ENCODE data around the gene HSD17B1. TPM values are rescaled to one million over a fixed set of nuclear protein-coding genes. Genes with fewer than 3 reads are reported as not detected.

HSD17B1 gene
- total RNA-seq, 1 experiment from 2014 or later: 1.0 TPM

- TF ChIP-seq CTCF (IDR thresholded peaks at IDR 0.05; ENCODE audit: unreplicated experiment): no peak
- no TSS peak for BruUV-seq (replicated peaks)
- intact Hi-C loops (cut with micrococcal nuclease; ENCODE audit: unreplicated experiment): no loop called here
- peaks cover 16% of the 10 kb centered on the region for H3K4me1 Mint-ChIP-seq (ENCODE audit: low read depth, unreplicated experiment)
- CTCF ChIA-PET: no interaction called here
- H3K36me3 Mint-ChIP-seq (ENCODE audit: insufficient read depth, unreplicated experiment): peaks cover 79% of the 10 kb centered on the region
- H3K27me3 Mint-ChIP-seq (ENCODE audit: unreplicated experiment): no peaks in the 10 kb centered on the region
- no peaks in the 10 kb centered on the region for H3K9me3 Mint-ChIP-seq (ENCODE audit: low read depth, unreplicated experiment)
- H3K4me3 Mint-ChIP-seq (ENCODE audit: low read depth, unreplicated experiment): no peak overlapping the region
- no peak for DNase-seq
- H3K27ac Mint-ChIP-seq (ENCODE audit: unreplicated experiment): no peak overlapping the region
Observed at GRCh38 chr17:42513686-42514085, 39.0 kb upstream of the HSD17B1 start.

GRCh38 chr17:42514279-42514678, 38.4 kb upstream of the HSD17B1 start:
- BruUV-seq (replicated peaks): no TSS peak
- no peak for TF ChIP-seq CTCF (IDR thresholded peaks at IDR 0.05; ENCODE audit: unreplicated experiment)
- Mint-ChIP-seq H3K9me3 (ENCODE audit: low read depth, unreplicated experiment) (no peaks in the 10 kb centered on the region), H3K27me3 (ENCODE audit: unreplicated experiment) (no peaks in the 10 kb centered on the region), H3K27ac (ENCODE audit: unreplicated experiment) (no peak overlapping the region), H3K36me3 (ENCODE audit: insufficient read depth, unreplicated experiment) (peaks cover 79% of the 10 kb centered on the region), H3K4me3 (ENCODE audit: low read depth, unreplicated experiment) (no peak overlapping the region), H3K4me1 (ENCODE audit: low read depth, unreplicated experiment) (peaks cover 22% of the 10 kb centered on the region)
- CTCF ChIA-PET: interaction anchor here (0.6 kb wide), 1 partner anchor 483 kb away, joined by 3 read pairs; no protein-coding TSS in a partner anchor
- intact Hi-C loops (cut with micrococcal nuclease; ENCODE audit: unreplicated experiment): no loop called here
- no peak for DNase-seq

- BruUV-seq (replicated peaks): no TSS peak
- Mint-ChIP-seq H3K36me3 (ENCODE audit: insufficient read depth, unreplicated experiment) (peaks cover 81% of the 10 kb centered on the region), H3K27ac (ENCODE audit: unreplicated experiment) (peak overlapping the region; percentile 23), H3K4me3 (ENCODE audit: low read depth, unreplicated experiment) (no peak overlapping the region), H3K27me3 (ENCODE audit: unreplicated experiment) (no peaks in the 10 kb centered on the region), H3K4me1 (ENCODE audit: low read depth, unreplicated experiment) (peaks cover 28% of the 10 kb centered on the region), H3K9me3 (ENCODE audit: low read depth, unreplicated experiment) (no peaks in the 10 kb centered on the region)
- DNase-seq: no peak
- TF ChIP-seq CTCF (IDR thresholded peaks at IDR 0.05; ENCODE audit: unreplicated experiment): no peak
- CTCF ChIA-PET: interaction anchor here (0.6 kb wide), 1 partner anchor 482 kb away, joined by 3 read pairs; no protein-coding TSS in a partner anchor
- intact Hi-C loops (cut with micrococcal nuclease; ENCODE audit: unreplicated experiment): no loop called here
Observed at GRCh38 chr17:42514867-42515266, 37.9 kb upstream of the HSD17B1 start.

- Mint-ChIP-seq H3K27me3 (ENCODE audit: unreplicated experiment) (no peaks in the 10 kb centered on the region), H3K4me3 (ENCODE audit: low read depth, unreplicated experiment) (no peak overlapping the region), H3K9me3 (ENCODE audit: low read depth, unreplicated experiment) (no peaks in the 10 kb centered on the region), H3K4me1 (ENCODE audit: low read depth, unreplicated experiment) (peaks cover 51% of the 10 kb centered on the region), H3K27ac (ENCODE audit: unreplicated experiment) (peak overlapping the region; percentile 95), H3K36me3 (ENCODE audit: insufficient read depth, unreplicated experiment) (peaks cover 79% of the 10 kb centered on the region)
- CTCF ChIA-PET: interaction anchor here (0.5 to 3.4 kb wide), 22 partner anchors 9 to 174 kb away, joined by 3 to 65 read pairs (median 4); partner anchors contain the start of genes CAVIN1, NAGLU, RETREG3 and STAT3
- peak; percentile 99 for TF ChIP-seq CTCF (IDR thresholded peaks at IDR 0.05; ENCODE audit: unreplicated experiment)
- intact Hi-C loops (cut with micrococcal nuclease; ENCODE audit: unreplicated experiment): loop anchor here (2.0 kb wide), 1 partner anchor 195 kb away; no protein-coding TSS in a partner anchor
- peak; percentile 91 for DNase-seq
- no TSS peak for BruUV-seq (replicated peaks)
Observed at GRCh38 chr17:42517516-42517915, 35.2 kb upstream of the HSD17B1 start.
